GM13976 (cell line): ENCODE data around the gene KRTAP1-4.

Experiments used
- DNase-seq: peaks from one replicate; pipeline ENCODE4 v3.0.0; 2012; ENCODE audit warnings: low spot score
- CTCF ChIP-seq: IDR thresholded peaks from 2 replicates; pipeline ENCODE4 v1.5.1; 2012; ENCODE audit warnings: borderline replicate concordance, mild to moderate bottlenecking; ENCODE audit not compliant: insufficient read depth; ENCODE audit errors: extremely low read depth, missing control alignments, control extremely low read depth
- in situ Hi-C: fragments of 300-500 bp; cut with MboI; formaldehyde crosslinking; loops from one replicate; pipeline ENCODE4 v1.12.0; 2022; ENCODE audit warnings: low sequenced_read_pairs, mixed read lengths, inconsistent platforms; ENCODE audit not compliant: unreplicated experiment

The KRTAP1-4 gene

GRCh38 chr17:40992666-40993065 lies 37.3 kb downstream of the KRTAP1-4 start:
- TF ChIP-seq CTCF, result no peak
- DNase-seq, result no peak
- in situ Hi-C loops, result no loop called here

GRCh38 chr17:40986920-40987319 lies 43.1 kb downstream of the KRTAP1-4 start:
- no peak for DNase-seq
- in situ Hi-C loops, result no loop called here
- no peak for TF ChIP-seq CTCF

GRCh38 chr17:40984226-40984625 lies 45.8 kb downstream of the KRTAP1-4 start, which contains the start of gene KRT40:
Gene KRT40 (minus strand): TSS chr17:40984326. CDS start chr17:40984273, 53 bp downstream.
- no peak for TF ChIP-seq CTCF
- in situ Hi-C loops, result no loop called here
- no peak for DNase-seq

- DNase-seq, result no peak
- in situ Hi-C loops, result no loop called here
- TF ChIP-seq CTCF, result no peak
These were observed 48.9 kb downstream of the KRTAP1-4 start for GRCh38 chr17:40981115-40981514.

GRCh38 chr17:40980596-40980995 lies 49.4 kb downstream of the KRTAP1-4 start:
- no peak for TF ChIP-seq CTCF

GRCh38 chr17:40980117-40980516 lies 49.9 kb downstream of the KRTAP1-4 start:
- in situ Hi-C loops, result no loop called here
- TF ChIP-seq CTCF, result no peak
- no peak for DNase-seq

More at GRCh38 chr17:40980596-40980995, 49.4 kb downstream of the KRTAP1-4 start:
- DNase-seq, result no peak
- in situ Hi-C loops, result no loop called here
